HG02798 (cell line): Measurements from ENCODE around the gene ZNF33A.
"Not testable (repeated sequence)": the region's sequence is repeated elsewhere in the genome, so short reads cannot be mapped to it uniquely, and the experiment has no call there.

ENCODE experiments used
- ATAC-seq: cut with Tn5 transposase; IDR thresholded peaks from one replicate; pipeline ENCODE4 v1.9.1; 2021; ENCODE audit warnings: mild to moderate bottlenecking; ENCODE audit not compliant: unreplicated experiment, poor library complexity

Gene ZNF33A

GRCh38 chr10:38010119-38010903, at the start of gene ZNF33A:
Gene ZNF33A, plus strand, starts transcription at chr10:38010675. Its CDS starts 1,667 bp downstream, at chr10:38012342.
- ATAC-seq: peak; percentile 88

GRCh38 chr10:37965006-37965405, 45.5 kb upstream of the ZNF33A start:
- ATAC-seq: no peak

GRCh38 chr10:37972396-37972795, 38.1 kb upstream of the ZNF33A start:
- no peak for ATAC-seq

GRCh38 chr10:37975401-37975991, 35.0 kb upstream of the ZNF33A start:
- ATAC-seq: no peak

GRCh38 chr10:37976091-37976879, 34.2 kb upstream of the ZNF33A start, which contains the start of gene ZNF25:
Gene ZNF25, minus strand, starts transcription at chr10:37976647. Its CDS starts 4,925 bp downstream, at chr10:37971722.
- ATAC-seq: peak; percentile 98

GRCh38 chr10:37976880-37977203, 33.6 kb upstream of the ZNF33A start:
- ATAC-seq: no peak

GRCh38 chr10:37991655-37992054, 18.8 kb upstream of the ZNF33A start:
- ATAC-seq: no peak

- ATAC-seq: no peak
Observed at GRCh38 chr10:37992083-37992482, 18.4 kb upstream of the ZNF33A start.

GRCh38 chr10:37998920-37999319, 11.6 kb upstream of the ZNF33A start:
- ATAC-seq: not testable (repeated sequence)

GRCh38 chr10:38000474-38000873, 10.0 kb upstream of the ZNF33A start:
- ATAC-seq: not testable (repeated sequence)

- ATAC-seq: no peak
Observed at GRCh38 chr10:38003026-38003425, 7.4 kb upstream of the ZNF33A start.

- no peak for ATAC-seq
Observed at GRCh38 chr10:38003588-38003987, 6.9 kb upstream of the ZNF33A start.

- ATAC-seq: no peak
Observed at GRCh38 chr10:38007551-38007950, 2.9 kb upstream of the ZNF33A start.

- no peak for ATAC-seq
Observed at GRCh38 chr10:38007991-38008390, 2.5 kb upstream of the ZNF33A start.

- no peak for ATAC-seq
Observed at GRCh38 chr10:38016354-38016753, 5.9 kb downstream of the ZNF33A start.

- not testable (repeated sequence) for ATAC-seq
Observed at GRCh38 chr10:38019124-38019523, 8.6 kb downstream of the ZNF33A start.

- ATAC-seq: peak; percentile 84
Observed at GRCh38 chr10:38025283-38025682, 14.8 kb downstream of the ZNF33A start.

- no peak for ATAC-seq
Observed at GRCh38 chr10:38027986-38028385, 17.5 kb downstream of the ZNF33A start.

- ATAC-seq: no peak
Observed at GRCh38 chr10:38032886-38033285, 22.4 kb downstream of the ZNF33A start.

GRCh38 chr10:38038107-38038931, 27.8 kb downstream of the ZNF33A start:
- peak; percentile 93 for ATAC-seq
